ENCODE measurements around the gene NT5DC4.
A peak's percentile ranks its signal among the peaks of the same experiment; 100 is the strongest.

Gene NT5DC4

DNA sequence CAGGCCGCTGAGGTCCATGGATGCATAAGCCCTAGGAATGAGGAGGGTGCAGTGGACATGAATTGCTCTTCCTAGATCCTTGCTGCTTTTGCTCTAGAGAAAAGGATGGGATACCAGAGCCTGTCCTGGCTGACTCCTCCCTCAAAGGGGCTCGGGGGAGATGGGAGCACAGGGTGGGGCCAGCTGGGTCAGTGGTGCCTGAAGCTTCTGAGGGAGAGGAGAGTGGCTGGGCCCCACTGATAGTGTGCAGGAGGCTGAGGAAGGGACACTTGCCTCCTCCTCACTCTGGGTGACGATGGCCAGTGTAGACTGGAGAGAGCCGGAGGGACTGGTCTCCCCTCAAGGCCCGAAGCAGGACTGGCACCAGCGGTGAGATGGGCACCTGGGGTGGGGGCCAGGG lies at the start of gene NT5DC4:
TSS of gene NT5DC4 (plus strand) at position 236 of the 400 bp plus-strand sequence. CDS start at position 296, 60 bp downstream.
- DNase-seq: no peak

DNA sequence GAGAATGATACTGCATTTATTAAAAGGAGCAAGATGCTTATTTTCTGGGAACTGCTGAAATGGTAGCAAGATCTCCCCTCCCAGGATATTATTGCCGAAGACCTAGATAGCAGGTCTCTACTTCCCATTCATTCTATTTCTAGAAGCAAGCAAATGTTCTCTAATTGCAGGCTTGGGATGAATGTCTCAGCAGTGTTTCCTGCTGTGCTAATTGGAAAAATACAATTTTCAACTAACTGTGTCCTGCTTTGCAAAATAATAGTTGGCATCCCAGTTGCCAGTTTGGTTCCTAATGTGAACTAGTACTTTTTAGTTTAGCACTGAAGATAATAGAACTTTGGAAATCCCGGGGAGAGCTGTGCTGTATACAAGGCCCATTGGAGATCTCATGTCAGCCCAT lies 49.0 kb upstream of the NT5DC4 start:
- no peak for DNase-seq

- no peak for DNase-seq
Measured at GRCh38 chr2:112673008-112673407, 47.8 kb upstream of the NT5DC4 start.

DNA sequence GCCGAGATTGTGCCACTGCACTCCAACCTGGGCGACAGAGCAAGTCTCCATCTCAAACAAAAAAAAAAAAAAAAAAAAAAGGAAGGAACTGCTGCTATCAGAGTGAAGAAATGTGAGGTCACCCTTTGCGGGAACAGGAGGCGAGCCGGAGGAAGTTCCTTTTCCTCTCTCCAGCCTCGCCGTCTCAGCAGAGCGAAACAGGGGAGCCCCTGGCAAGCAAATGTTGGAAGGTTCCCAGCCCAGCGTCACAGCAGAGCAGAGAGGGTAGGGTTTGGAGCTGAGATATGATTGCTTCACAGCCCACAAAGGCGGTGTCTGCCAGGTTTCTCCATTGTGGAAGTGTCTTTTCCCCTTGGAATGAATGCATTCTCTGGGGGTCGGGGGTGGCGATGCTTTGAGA lies 46.6 kb upstream of the NT5DC4 start:
- DNase-seq: peak; percentile 33 to 74

GRCh38 chr2:112679484-112679883 lies 41.3 kb upstream of the NT5DC4 start:
- DNase-seq: no peak

DNA sequence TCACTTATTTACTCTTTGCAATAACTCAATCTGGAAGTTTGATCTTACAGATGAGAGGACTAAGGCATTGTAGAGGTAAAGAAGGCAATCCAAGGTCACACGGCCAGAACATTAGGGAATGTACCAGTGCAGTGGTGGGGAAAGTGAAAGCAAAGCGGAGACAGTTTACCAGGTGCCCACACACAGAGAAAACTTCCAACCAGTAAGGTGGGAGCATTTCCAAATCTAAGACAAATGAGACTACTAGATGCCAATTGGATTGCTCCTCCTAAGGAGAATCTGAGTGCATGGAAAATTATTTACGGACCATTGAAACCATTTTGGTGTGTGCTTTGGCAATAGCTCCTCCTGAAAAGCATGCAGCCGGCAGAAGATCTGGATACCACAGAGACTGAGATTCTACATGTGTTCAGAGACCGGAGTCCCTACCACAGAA lies 40.1 kb upstream of the NT5DC4 start:
- no peak for DNase-seq

- peak in 1 of 2 donors; percentile 22 for DNase-seq
Measured at GRCh38 chr2:112682101-112682500, 38.7 kb upstream of the NT5DC4 start.

DNA sequence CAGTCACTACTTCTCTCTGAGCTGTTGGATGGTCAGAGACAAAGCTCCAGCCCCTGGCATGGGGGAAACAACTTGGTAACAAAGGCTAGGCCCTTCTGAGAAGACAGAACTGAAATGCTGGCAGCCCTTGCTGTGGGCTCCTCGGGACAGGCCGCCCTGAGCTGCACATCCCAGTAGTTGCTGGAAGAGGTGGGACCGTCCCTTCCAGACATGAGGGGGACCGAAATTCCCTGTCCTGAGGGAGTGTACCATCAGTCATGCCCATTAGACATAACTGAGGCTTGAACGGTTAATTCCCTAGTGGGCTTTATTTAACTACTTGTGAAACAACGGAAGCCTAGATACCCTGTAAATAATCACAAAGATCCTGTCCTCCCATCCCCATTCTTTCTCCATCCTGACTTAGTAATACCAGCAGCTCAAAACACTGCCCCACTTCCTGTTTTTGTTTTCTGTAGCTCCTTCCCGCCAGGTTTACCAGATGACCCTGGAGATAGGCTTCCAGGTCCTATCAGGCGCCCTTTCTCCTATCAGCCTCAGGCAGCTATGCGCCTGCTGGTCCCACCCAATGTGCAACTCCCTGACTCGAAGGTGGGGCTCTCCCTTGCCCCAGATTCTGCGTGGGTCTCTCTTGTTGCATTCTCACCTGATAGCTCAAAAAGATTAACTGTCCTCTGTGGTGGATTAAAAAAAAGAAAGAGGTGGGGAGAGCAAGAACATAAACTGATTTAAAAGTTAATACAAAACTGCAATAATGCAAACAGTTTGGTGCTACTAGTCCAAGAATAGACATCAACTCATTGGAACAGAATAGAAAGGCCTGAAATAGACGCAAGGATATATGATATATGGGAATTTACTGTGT lies 37.0 kb upstream of the NT5DC4 start:
- no peak for DNase-seq

- no peak for DNase-seq
Measured at GRCh38 chr2:112684415-112684775, 36.4 kb upstream of the NT5DC4 start.

DNA sequence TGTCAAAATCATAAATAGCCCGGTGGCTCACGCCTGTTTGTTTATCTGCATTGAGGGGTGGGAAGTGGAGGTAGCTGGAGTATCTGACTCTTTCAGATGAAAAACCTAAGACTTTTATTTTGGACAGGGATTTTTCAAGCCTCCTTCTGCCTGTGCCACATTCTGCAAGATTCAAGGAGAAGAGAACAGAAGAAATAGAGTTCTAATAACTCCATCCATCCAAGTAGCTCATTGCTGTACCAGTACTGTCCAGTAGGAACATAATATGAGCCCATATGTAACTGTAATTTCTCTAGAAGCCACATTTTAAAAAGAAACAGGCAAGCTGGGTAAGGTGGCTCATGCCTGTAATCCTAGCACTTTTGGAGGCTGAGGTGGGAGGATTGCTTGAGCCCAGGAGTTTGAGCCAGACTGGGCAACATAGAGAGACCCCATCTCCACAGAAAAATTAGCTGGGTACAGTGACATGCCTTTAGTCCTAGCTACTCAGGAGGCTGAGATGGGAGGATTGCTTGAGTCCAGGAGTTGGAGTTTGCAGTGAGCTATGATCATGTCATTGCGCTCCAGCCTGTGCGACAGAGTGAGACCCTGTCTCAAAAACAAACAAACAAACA lies 35.4 kb upstream of the NT5DC4 start:
- no peak for DNase-seq

DNA sequence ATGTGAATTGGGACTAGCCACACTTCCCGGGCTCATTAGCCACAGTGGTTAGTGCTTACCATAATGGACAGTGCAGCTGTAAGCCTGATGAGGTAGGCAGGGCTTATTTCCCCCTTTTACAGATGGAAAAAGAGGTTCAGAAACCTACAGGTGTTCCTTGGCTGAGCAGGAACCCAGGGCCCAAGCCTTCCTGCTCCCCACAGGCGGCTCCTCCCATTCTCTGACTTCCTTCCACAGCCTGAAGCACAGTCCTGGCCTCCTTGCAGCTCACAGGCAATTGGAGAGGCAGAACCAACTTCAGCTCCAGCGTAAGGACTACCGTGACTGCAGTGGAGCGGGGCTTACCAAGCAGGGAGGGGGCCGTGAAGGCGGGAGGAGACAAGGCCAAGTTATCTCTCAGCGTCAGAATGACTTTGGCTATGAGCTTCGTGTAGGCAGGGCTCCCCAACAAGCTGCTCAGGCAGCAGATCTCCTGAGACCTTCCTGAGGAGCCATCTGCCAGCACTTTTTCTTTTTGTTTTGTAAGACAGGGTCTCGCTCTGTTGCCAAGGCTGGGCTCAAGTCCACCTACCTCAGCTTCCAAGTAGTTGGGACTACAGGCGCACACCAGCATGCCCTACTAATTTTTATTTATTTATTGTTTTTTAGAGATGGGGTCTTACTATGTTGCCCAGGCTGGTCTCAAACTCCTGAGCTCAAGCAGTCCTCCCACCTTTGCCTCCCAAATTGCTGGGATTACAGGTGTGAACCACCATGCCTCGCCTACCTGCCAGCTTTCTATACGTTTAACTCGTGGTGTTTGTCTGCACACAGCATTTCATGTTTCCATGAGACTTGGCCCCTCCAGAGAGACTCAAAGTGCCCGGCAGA lies 34.2 kb upstream of the NT5DC4 start:
- DNase-seq: no peak

DNA sequence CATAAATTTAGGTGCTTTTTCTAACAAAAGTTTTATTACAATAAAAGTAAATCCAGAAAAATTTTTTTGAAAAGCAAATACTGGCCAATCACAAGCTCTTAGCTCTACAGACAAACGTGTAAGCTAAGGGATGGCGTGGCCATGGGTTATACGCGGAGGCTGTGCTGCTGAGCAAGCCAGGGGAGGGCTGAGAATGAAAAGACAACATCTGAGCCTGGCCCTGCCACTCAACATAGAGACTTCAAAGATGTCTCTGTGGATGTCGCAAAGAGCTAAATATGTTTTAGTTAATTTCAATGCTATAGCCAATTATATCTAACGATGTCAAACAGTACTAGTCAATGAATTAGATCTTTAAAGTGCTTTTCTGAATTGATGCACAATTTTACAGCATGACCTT lies 33.3 kb upstream of the NT5DC4 start:
- no peak for DNase-seq

DNA sequence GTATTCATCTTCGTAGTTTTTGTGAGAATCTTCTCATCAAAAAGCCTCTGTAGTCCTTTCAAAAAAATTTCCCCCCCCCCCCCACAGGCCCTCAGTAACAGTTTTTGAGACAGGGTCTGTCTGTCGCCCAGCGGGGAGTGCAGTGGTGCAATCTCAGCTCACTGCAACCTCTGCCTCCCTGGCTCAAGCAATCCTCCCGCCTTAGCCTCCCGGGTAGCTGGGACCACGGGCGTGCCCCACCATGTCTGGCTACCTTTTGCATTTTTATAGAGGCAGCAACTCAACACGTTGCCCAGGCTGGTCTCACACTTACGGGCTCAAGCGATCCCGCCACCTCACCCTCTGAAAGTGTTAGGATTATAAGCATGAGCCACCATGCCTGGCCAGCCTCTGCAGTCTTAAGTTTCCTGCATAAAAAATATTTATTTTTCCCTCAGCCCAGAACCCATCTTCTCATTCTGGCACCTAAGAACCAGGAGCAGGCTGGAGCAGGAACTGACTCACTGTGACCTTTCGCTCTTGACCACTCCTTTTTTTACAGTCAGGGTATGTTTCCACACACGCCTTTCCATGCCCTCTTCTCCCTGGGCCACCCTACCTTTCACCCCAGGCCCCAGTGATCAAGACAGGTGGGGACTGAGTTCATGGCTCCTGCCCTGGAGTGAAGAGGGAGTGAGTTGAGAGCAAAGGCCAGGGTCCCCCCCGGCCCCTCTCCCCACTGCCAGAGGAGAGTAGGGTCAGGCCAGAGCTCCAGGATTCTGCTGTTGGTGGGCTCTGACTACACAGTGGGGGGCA lies 32.5 kb upstream of the NT5DC4 start:
- DNase-seq: no peak

DNA sequence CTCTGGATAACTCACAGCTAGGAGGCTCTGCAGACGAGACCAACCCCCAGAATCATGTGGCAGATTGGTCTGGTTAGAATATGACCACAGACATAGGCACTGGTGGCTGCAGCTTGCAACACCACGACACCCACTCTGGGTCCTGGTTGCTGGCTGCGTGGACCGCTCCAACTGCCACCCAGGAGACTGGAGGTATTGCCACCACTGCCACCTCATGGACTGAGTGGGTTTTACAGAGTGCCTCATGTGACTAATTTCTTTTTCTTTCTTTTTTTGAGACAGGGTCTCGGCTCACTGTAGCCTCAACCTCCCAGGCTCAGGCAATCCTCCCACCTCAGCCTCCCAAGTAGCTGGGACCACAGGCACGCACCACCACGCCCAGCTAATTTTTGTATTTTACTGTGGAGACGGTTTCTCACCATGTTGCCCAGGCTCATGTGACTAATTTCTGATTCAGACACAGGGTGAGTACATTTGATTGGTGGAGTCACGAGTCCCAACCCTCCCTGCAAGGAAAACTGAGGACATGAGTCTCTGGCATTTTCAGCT lies 29.9 kb upstream of the NT5DC4 start:
- DNase-seq: peak; percentile 73 to 77

DNA sequence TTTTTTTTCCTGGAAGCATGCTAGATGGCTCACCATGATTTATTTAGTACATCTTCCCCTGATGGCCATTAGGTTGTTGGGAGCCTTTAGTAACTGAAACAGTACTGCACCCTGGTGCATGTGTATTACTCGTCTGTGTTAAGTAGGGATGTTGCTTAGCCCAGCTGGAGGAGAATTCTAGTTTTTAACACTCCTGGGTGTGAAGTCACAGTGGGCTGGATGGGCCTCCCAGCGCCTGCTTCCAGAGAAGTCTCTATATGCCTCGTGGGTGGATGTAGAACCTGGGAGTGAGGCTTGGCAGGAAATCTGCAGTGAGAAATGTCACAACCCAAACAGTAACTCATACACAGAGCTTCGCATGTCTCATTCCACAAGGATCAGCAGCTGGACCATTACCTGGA lies 28.9 kb upstream of the NT5DC4 start:
- DNase-seq: no peak

GRCh38 chr2:112692495-112692911 lies 28.3 kb upstream of the NT5DC4 start:
- DNase-seq: peak; percentile 63 to 66

DNA sequence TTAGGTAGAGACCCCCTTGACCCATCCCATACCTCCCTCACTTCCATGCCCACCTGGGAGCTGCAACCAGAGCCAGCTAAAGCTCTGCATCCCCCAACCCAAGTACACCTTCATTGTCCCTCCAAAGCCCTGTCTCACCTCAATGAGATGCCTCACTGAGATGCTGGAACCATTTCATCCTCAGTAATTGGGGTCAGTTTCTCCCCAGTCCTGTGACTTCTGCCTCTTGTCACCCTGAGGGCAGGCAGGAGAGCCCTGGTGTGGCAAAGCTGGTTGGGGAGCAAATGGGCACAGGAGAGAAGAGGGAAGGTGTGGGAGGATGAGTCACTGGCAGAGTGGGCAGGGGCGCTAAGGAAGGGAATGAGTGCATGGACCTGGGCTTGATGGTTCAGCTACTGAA lies 27.9 kb upstream of the NT5DC4 start:
- DNase-seq: no peak

GRCh38 chr2:112693596-112693995 lies 27.2 kb upstream of the NT5DC4 start:
- no peak for DNase-seq

DNA sequence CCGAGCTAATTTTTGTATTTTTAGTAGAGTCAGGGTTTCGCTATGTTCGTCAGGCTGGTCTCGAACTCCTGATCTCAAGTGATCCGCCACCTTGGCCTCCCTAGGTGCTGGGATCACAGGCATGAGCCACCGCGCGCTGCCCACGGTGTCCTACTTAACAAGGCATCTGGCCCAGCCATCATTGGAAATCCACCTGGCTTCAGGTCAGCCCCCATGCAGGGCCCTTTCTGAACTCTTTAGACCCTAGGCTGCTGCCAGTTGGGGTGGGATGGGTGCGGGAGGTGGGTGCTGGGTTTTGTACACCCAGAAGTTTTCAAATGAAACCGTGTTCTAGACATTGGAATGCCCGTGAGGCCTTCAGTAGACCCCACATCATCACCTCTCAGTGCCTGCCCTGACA lies 26.6 kb upstream of the NT5DC4 start:
- no peak for DNase-seq

- DNase-seq: no peak
Measured at GRCh38 chr2:112698834-112699515, 21.8 kb upstream of the NT5DC4 start.

DNA sequence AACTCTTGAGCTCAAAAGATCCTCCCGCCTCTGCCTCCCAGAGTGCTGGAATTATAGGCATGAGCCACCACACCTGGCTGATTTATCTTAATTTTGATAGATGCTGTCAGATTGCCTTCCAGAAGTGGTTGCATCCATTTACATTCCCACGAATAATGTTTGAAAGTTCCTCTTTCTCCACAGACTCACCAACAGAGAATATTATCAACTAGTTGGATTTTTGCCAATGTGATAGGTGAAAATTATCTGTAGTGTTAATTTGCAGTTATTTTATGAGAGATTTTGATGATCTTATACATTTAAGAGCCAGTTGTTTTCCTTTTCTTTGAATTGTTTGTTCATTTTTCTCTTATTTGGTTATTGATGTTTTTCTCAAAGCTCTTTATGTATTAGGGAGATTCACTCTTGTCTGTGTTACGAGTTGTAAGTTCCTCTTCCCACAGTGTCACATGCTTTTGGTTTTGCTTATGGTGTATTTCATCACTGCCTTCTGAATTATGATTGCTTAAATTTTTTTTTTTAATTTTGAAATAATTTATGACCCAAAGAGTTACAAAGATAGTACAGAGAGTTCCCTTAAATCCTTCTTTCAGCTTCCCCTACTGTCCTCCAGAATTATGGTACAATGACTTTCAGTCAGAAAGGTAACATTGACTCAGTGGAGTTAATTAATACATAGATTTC lies 20.7 kb upstream of the NT5DC4 start:
- DNase-seq: no peak
